MM.1S (cell line): ENCODE measurements around the gene ENPP1.

ENCODE experiments used
- EZH2 ChIP-seq: fragments of 300-600 bp; sonication (generic); optimal IDR thresholded peaks from 2 replicates; pipeline ENCODE3; 2017; ENCODE audit warnings: low read depth, mild to moderate bottlenecking, antibody characterized with exemption, low read length, mixed read lengths
- TF ChIP-seq, protein P1 (sequence below): fragments of 300-600 bp; sonication (generic); IDR thresholded peaks from 2 replicates; pipeline ENCODE4 v1.5.1; 2016; ENCODE audit warnings: antibody characterized with exemption, low read length, mixed read lengths

GRCh38 chr6:131775886-131776285 lies 31.9 kb upstream of the ENPP1 start:
- TF ChIP-seq, protein P1, sequence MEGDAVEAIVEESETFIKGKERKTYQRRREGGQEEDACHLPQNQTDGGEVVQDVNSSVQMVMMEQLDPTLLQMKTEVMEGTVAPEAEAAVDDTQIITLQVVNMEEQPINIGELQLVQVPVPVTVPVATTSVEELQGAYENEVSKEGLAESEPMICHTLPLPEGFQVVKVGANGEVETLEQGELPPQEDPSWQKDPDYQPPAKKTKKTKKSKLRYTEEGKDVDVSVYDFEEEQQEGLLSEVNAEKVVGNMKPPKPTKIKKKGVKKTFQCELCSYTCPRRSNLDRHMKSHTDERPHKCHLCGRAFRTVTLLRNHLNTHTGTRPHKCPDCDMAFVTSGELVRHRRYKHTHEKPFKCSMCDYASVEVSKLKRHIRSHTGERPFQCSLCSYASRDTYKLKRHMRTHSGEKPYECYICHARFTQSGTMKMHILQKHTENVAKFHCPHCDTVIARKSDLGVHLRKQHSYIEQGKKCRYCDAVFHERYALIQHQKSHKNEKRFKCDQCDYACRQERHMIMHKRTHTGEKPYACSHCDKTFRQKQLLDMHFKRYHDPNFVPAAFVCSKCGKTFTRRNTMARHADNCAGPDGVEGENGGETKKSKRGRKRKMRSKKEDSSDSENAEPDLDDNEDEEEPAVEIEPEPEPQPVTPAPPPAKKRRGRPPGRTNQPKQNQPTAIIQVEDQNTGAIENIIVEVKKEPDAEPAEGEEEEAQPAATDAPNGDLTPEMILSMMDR, result no peak
- no peak for TF ChIP-seq EZH2
